HG02759 (cell line): ENCODE data around the gene RNF213.
"Not testable (repeated sequence)": the region's sequence is repeated elsewhere in the genome, so short reads cannot be mapped to it uniquely, and the experiment has no call there.

Source experiments
- ATAC-seq: cut with Tn5 transposase; IDR thresholded peaks from one replicate; pipeline ENCODE4 v1.9.1; 2021; ENCODE audit warnings: mild to moderate bottlenecking, moderate library complexity; ENCODE audit not compliant: unreplicated experiment

The RNF213 gene

DNA sequence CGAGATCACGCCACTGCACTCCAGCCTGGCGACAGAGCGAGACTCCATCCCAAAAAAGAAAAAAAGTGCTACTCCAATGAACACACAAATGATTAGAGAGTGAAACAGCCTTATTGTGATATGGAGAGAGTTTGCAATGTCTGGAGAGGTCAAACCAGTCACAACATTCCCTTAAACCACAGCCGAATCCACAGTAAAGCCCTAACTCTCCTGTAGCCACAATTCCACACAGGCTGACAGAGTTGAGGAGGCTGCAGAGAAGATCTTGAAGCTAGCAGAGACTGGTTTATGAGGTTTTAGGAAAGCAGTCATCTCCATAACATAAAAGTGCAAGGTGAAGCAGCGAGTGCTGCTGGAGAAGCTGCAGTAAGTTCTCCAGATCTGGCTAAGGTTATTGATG lies 6.7 kb downstream of the RNF213 start:
- ATAC-seq: no peak

DNA sequence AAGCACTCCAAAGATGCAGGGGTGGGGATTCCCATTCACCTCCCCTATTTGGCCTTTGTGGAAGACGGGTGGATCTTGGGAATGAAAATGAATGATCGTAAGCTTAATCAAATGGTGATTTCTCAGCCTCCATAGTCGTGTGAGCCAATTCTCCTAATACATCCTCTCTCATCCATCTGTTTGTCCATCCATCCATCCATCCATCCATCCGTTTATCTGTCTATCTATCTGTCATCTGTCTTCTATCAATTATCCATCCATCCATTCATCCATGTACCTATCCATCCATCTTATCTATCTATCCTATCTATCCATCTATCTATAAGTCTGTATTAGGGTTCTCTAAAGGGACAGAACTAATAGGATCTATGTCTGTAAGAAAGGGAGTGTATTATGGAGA lies 7.8 kb downstream of the RNF213 start:
- ATAC-seq: no peak

DNA sequence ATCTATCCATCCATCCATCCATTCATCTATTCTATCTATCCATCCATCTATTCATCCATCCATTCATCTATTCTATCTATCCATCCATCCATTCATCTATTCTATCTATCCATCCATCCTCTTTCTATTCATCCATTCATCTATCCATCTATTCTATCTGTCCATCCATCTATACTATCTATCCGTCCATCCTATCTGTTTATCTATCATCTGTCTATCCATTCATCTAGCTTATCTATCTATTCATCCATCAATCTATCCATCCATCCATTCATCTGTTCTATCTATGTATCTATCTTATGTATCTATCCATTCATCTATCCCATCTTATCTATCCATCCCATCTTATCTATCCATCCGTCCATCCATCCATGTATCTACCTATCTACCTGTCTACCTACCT lies 8.8 kb downstream of the RNF213 start:
- no peak for ATAC-seq

DNA sequence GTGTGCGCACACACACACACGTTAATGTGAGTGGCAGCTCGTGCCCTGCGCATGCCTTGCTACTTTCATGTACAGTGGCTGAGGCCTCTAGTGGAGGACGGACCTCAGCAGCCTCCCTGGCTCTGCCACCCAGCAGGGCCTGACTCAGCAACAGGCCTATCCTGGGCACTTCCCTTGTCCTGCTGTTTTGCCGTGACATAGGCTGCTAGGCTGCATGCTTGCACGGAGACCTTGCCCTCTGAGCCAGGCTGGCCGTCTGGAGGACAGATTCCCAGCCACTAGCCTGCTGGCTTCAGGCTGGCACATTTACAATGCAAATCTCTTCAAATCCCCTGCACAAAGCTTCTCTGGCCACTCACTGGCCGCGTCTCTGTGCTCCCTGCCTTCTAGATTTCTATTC lies 9.5 kb downstream of the RNF213 start:
- ATAC-seq: no peak

DNA sequence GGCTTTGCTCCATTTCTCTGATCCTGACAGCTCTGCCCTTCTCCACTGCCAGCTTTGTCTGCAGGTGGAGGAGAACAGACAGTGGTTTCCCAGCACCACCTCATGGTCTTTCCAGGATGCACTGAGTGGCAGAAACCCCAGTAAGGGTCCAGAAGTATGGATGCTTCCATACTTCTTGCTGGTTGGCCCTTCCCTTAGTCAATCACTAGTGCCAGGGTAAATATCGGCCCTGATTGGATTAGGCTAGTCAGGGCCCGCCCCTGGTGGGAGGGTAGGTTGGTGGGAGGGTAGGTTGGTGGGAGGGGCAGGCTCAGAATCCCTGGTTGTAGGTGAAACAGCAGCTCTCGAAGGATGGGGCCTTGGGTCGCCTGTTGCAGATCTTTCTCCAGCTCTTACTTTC lies 10.2 kb downstream of the RNF213 start:
- ATAC-seq: no peak

DNA sequence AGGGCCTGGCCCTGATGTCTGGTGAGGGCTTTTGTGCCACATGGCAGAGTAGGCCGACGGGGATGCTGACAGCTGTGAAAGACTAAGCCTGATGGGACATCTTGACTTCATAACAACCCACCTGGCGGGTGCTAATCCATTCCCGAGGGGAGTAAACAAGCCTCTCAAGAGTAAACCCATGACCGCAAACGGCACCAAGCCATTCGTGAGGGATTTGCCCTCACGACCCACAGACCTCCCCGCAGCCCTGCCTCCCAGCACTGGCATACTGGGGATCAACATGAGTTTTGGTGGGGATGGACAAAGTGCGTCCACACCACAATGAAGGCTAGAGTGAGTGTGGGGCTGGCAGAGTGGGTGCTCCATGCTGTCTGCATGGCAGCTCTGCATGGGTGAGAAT lies 11.7 kb downstream of the RNF213 start:
- ATAC-seq: no peak

DNA sequence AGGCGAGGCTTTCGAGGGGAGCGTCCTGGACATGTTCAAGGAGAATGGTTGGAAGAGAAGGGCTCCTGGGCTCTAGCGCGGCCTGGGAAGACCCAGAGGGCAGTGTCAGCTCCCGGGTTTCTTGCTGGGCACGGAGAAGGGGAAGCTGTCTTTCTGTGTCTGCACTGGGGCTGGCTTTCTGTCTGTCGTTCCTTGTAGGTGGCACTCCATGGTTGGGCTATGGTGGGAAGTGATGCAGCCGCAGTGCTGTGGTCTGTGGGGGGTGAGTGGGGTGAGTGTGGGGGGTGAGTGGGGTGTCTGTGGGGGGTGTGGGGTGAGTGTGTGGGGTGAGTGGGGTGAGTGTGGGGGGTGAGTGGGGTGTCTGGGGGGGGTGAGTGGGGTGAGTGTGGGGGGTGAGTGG lies 13.7 kb downstream of the RNF213 start:
- no peak for ATAC-seq

DNA sequence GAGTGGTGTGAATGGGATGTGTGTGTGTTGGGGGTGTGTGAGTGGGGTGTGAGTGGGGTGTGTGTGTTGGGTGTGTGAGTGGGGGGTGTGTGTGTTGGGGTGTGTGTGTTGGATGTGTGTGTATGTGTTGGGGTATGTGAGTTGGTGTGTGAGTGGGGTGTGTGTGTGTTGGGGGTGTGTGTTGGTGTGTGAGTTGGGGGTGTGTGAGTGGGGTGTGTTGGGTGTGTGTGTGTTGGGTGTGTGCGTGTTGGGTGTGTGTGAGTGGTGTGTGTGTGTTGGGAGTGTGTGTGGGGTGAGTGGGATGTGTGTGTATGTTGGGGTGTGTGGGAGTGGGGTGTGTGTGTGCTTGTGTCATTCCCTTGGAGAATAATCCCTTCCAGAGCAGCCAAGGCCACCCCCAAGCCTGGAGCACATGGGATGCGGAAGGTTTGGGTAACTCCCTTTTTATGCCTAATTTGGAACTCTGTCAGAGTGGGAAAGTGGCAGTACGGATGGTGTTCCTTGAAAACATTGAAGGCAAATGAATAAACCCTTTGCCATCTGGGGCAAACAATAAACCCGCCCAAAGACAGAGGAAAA lies 14.3 kb downstream of the RNF213 start:
- no peak for ATAC-seq

DNA sequence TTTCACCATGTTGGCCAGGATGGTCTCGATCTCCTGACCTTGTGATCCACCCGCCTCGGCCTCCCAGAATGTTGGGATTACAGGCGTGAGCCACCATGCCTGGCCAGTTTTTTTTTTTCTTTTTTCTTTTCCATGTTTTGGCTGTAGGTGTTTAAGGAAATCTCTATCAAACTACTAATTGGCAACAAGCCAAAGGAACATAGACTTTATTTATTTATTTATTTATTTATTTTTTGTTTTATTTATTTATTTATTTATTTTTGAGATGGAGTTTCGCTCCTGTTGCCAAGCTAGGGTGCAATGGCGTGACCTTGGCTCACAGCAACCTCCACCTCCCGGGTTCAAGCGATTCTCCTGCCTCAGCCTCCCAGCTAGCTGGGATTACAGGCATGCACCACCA lies 15.2 kb downstream of the RNF213 start:
- ATAC-seq: not testable (repeated sequence)

DNA sequence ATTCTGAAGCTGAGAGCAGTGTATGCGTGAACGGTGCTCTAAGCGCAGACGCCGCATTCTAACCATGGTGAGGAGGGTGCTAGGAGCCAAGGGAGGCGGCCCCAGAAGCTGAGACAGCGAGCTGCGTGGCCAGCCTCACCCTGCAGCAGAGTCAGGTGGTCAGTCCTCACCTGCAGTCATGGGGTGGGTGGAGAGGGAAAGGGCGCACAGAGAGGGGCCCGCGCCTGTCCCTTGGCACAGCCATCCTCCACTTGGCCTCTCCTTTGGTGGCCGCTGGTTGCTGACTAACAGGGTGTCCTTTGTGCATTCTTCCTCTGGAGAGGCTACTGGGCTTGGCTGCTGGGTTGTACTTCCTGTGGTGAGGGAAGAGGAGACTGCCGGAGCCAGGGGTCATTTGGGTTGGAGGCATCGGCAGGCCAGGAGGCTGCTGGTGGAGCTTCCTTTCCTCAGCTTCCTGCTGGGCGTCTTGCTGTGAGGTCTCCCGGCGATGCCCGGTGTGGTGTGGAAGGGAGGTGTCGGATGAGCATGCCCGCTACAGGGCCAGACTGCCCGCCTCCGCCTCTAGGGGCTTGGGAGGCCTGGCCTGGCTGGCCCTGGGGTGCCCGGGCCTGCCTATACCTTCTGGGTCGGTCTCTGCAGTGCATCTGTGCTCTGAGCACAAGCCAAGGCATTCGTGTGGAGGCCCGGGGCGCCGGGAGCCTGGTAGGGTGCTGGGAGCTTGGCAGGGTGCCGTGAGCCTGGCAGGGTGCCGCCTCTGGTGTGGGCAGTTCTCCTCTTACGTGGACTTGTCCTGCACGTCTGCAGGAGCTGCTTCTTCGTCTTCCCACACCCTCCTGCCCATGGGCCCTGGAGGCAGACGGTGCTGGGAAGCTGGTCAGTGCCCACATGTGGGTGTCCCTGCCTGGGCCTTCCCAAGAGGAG lies 17.4 kb downstream of the RNF213 start:
- no peak for ATAC-seq

DNA sequence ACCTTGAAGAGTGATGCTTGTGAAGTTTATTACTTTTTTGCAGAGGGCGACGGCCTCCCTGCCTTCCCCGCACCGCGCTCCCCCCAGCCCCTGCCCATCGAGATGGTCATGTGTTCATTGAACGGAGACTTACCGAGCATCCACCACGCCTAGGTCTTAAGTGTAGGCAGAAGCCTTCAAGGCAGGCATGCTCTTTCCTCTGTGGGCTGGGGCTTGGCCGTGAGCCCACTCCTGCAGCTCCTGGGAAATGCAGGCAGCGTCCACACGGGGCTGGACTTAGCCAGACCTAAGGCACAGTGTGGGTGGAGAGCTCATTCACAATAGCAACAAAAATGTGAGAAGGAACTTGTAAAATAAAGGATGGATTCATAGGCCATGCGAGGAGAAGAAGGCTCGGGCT lies 19.2 kb downstream of the RNF213 start:
- ATAC-seq: no peak

DNA sequence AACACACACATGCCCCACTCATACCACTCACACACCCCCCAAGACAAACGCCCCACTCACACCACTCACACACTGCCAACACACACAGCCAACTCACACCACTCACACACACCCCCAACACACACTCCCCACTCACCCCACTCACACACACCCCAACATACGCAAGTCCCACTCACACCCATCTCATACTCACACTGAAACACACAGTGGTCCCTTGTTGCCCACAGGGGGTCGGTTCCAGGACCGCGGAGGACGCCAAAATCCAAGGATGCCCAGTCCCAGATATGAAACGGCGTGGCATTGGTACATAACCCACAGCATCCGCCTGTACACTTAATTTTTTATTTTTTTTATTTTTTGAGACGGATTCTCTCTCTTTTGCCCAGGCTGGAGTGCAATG lies 20.9 kb downstream of the RNF213 start:
- ATAC-seq: no peak

DNA sequence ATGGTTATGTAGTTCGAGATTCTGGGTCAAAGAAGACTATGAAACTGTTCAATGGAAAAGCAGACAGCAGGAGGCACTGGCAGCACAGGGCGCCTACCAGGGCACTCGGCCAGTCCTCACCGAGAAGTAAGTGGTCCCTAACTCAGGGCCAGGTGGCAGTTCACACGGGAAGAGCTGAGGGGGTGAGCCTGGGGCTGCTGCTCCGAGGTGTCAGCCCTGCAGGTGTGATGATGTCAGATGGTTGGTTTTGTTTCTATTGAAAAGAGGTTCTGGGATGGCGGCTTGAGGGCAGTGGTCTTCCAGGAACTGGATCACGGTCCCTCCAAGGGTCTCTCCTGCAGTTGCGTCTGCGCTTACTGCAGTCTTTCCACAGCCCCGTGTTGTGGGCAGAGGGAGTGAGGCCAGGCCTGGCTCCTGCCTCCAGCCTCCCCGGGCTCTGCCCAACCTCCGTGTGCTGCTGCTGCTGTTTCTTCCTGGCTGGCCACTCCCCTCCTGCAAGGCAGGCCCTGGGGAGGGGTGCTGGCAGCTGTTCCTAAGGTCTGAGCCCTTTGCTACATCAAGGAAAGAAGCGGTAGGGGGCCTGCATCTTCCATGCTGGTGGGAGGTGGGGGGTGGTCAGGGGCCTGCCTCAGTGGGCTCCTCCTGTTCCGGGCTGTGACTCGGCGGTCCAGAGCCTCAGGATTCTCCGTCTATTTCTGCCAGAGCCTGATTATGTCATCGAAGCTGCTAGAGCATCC lies 22.6 kb downstream of the RNF213 start:
- ATAC-seq: no peak

DNA sequence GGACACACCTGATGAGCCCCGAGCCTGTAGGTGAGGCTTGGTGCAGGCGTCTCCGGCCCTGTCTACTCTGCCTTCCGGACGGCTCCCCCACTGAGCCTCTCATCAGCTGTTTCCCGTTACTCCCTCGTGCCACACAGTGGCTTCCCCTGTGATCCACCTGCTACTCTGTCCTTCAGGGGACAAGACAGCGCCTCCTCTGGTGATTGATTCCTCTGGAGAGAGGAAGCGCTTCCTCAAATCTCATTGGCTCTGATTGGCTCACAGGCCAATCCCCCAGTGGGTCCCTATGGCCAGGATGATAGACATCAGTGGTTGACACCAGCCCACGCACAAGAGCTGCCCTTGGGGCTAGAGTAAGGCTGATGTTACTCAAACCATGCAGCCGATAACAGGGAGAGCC lies 24.0 kb downstream of the RNF213 start:
- ATAC-seq: no peak

DNA sequence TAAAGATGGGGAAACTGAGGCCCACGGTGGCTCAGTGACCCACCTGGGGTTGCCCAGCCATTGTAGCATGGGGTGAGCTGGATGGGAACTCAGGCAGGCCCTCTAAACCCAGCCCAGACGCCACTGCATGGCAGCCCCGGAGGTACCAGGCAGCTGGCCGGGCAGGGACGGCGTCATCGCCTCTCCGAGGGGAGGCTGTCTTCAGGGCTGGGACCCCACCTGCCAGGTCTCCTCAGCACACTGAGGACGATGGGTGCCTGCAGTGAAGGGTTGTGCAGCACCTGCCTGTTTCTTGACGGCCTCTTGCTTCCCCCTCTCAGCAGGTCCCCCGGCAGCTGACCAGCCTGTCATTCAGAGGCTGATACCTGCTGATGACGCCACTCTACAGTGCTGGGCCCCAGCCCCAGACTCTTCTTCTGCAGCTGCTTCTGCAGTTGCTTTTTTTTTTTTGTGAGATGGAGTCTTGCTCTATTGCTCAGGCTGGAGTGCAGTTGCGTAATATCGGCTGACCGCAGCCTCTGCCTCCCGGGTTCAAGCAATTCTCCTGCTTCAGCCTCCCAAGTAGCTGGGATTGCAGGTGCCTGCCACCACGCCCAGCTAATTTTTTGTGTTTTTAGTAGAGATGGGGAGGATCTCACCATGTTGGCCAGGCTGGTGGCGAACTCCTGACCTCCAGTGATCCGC lies 24.7 kb downstream of the RNF213 start:
- ATAC-seq: no peak

DNA sequence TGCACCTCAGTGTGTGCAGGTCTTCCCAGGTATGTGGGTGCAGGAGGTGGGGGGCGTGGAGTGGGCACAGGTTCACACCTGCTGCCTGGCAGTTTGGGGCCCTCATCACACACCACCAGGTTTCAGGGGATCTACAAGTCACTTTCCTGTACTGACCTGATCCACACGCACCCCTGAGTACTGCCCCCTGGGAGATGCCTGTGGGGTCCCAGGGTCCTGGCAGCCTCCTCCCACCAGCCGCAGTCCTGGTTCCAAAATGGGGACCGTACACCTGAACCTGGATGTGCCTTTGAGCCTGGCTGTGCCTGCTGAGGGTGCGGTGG lies 25.9 kb downstream of the RNF213 start:
- ATAC-seq: no peak

DNA sequence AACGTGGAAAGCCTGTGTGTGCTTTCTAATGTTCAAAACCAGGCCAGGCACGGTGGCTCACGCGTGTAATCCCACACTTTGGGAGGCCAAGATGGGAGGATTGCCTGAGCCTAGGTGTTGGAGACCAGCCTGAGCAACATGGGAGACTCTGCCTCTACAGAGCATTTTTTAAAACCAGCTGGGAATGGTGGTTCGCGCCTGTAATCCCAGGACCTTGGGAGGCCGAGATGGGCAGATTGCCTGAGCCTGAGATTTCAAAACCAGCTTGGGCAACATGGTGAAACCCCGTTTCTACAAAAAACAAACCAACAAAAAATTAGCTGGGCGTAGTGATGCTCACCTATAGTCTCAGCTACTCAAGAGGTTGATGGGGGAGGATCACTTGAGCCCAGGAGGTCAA lies 26.4 kb downstream of the RNF213 start:
- ATAC-seq: no peak

DNA sequence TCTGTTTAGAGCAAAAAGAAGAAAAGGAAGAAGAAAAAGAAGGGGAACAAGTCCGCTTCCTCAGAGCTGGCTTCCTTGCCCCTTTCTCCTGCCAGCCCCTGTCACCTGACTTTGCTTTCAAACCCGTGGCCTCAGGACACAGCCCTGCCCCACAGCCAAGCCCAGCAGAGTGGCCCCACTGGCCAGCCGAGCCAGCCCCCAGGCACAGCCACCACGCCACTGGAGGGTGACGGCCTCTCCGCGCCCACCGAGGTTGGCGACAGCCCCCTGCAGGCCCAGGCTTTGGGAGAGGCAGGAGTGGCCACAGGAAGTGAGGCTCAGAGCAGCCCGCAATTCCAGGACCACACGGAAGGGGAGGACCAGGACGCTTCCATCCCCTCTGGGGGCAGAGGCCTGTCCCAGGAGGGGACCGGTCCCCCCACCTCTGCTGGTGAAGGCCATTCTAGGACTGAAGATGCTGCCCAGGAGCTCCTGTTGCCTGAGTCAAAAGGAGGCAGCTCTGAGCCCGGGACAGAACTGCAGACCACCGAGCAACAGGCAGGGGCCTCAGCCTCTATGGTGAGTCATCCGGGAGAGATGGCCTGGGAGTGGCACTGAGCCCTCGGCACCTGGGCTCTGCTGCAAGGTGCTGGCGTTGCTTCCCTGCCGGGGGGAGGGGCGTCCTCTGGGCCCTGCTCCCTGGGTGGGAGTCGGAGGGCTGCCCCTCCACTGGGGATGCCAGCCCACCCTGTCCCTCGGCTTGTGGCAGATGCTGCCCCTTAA lies 27.3 kb downstream of the RNF213 start:
- ATAC-seq: no peak

DNA sequence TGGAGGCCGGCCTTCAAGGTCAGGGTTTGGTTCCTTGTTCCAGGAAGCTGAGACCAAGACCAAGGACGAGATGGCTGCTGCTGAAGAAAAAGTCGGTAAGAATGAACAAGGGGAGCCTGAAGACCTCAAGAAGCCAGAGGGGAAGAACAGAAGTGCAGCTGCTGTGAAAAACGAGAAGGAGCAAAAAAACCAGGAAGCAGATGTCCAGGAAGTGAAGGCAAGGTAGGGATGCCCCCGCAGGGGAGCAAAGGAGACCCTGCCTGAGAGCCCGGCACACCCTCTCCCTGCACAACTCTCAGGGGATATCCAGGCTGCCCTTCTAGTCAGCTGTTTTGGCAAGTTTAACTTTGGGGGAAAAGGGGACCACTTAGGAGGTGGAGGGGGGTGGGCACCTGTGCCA lies 29.0 kb downstream of the RNF213 start:
- no peak for ATAC-seq

DNA sequence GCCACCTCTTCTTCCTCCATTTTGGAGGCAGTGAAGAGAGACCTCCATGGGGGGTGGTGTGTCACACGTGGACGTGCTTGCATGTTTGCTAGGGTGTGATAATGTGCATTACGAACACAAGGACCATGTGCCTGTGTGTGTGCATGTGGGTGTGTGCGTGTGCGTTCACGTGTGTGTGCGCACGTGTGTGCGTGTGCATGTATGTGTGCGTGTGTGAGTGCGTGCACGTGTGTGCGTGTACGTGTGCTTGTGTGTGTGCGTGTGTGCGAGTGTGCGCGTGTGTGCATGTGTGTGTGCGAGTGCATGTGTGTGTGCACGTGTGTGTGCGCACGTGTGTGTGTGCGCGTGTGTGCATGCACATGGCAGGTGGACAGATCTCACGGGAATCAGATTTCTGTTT lies 29.5 kb downstream of the RNF213 start:
- ATAC-seq: no peak

DNA sequence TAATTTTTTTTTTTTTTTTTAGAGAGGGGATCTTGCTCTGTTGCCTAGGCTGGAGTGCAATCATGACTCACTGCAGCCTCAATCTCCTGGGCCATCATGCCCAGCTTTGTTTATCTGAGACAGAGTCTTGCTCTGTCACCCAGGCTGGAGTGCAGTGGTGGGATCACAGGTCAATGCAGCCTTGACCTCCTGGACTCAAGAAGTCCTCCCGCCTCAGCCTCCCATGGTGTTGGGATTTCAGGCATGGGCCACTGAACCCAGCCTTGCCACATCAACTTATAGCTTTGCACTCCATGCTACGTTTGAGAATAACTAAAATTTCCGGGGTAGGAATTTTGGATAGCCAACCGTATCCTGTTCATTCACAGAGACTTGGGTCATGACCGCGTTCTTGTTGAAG lies 30.6 kb downstream of the RNF213 start:
- no peak for ATAC-seq
